Stromal cell of bone marrow (primary cell): ENCODE results near the gene DBNL.
A peak's percentile ranks its signal among the peaks of the same experiment; 100 is the strongest.

Experiments
- DNase-seq: peaks from one replicate; pipeline ENCODE4 v3.0.0-alpha.2; 2012; ENCODE audit warnings: low read depth

DBNL gene

DNA sequence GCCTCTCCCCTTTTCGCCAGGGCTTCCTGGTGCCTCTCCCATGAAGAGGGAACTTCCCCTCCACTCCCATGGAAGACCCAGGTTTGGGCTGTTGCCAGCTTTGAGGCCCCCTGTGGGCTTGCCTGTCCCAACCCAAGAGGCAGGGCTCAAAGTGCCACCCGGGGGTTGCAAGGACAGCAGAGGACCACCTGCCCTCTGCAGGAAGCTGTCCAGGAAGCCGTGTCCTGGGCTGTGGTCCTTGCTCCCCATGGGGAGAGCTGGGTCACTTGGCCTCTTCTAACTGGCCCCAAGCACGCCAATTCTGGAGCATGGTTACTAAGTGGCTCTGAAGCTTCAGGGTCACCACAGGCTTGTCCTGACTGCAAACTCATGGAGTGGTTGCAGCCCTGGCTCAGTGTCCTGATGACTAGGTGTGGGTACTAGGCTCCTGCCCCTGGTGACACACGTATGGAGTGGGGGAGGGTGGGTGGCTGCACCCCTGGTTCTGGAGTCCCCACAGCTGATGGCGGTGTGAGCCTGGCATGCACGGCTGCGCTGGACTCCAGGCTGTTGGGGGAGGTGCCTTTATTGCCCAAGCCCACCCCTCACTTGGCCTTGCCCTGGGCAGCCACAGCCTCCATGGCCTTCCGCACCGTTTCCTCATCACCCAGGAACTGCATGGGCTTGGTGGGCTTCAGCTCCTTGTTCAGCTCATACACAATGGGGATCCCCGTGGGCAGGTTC is 17.8 kb downstream of the DBNL start:
- DNase-seq = no peak

GRCh38 chr7:44062903-44063295 is 18.4 kb downstream of the DBNL start:
- no peak for DNase-seq

GRCh38 chr7:44063547-44063893 is 19.0 kb downstream of the DBNL start:
- no peak for DNase-seq

DNA sequence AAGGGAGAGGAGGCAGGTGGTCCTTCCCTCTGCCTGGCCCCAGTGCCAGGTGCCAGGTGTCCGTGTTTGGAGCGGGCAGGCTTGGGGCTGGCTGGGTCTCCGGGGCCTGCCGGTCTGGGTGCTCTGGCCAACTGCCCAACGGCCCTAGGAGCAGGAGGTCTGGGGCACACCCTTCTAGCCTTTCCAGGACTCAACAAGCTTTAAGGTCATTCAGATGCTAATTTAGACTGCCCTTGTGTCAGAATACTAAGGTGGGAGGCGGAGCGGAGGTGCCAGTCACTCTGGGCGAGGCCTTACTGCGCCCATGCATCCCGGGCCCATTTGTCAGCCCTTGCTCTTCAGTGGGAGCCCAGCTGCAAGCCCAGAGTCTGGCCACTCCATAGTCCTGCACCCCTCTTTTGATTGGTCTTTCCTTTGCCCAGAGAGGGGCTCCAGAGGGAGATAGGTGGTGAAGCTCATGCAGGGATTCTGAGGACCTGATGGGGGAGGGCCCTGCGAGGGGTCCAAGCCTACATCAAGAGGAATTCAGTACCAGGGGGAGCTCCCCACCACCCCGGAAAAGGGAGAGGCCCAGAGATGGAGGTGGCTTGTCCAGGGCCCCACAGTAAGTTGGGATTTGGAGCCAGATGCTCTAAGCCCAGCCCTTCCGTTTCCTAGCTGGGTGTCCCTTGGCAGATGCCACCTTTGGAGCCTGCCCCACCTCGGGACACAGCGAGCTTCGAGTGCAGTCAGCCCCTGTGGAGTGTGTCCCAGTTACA is 19.6 kb downstream of the DBNL start:
- DNase-seq = no peak

- DNase-seq = no peak
Observed at GRCh38 chr7:44064791-44065430, 20.4 kb downstream of the DBNL start.

GRCh38 chr7:44065431-44066110 is 21.1 kb downstream of the DBNL start, which contains the start of gene PGAM2:
Gene PGAM2, minus strand, starts transcription at chr7:44065567. Its CDS starts 38 bp downstream, at chr7:44065529.
- DNase-seq = no peak

DNA sequence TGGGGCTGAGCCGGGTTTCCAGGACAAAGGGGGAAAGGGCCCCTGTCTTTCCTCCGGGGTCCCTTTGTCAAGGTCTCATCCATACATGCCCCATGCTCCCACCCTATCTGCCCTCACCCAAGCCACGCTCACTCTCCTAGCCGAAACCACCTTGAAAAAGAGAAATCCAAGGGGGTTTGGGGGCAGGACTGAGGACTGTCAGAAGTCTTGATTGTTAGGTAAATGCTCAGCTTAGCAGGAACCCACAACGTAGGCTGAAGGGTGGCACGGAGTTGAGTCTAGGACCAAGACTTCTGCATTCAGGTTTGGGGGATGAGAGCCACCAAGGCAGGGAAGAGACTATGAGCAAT is 21.6 kb downstream of the DBNL start:
- DNase-seq = no peak

DNA sequence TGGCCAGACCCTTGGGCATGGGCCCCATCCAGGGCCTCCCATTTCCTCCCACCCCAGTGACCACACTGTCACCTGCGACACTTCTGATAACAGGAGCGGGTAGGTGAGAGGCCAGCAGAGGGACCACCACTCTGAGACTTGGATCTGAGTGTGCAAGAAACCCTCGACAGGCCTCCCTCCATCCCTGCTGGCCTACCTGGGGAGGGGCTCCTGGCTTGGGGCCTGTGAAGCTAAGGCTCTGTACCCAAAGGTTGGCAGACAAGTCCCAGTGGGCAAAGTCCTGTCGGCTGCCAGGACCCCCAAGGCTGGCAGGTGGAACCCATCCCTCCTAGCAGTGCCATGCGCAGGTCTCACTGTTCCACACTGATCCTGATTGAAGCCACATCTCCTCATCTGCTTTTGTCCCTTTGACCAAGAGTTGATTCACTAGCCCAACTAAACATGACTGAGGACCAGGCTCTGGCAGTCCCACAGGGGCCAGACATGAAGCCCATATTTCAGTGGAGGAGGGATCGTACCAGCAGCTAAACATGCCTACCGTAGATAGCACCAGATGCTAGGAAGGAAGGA is 22.1 kb downstream of the DBNL start:
- DNase-seq = no peak

DNA sequence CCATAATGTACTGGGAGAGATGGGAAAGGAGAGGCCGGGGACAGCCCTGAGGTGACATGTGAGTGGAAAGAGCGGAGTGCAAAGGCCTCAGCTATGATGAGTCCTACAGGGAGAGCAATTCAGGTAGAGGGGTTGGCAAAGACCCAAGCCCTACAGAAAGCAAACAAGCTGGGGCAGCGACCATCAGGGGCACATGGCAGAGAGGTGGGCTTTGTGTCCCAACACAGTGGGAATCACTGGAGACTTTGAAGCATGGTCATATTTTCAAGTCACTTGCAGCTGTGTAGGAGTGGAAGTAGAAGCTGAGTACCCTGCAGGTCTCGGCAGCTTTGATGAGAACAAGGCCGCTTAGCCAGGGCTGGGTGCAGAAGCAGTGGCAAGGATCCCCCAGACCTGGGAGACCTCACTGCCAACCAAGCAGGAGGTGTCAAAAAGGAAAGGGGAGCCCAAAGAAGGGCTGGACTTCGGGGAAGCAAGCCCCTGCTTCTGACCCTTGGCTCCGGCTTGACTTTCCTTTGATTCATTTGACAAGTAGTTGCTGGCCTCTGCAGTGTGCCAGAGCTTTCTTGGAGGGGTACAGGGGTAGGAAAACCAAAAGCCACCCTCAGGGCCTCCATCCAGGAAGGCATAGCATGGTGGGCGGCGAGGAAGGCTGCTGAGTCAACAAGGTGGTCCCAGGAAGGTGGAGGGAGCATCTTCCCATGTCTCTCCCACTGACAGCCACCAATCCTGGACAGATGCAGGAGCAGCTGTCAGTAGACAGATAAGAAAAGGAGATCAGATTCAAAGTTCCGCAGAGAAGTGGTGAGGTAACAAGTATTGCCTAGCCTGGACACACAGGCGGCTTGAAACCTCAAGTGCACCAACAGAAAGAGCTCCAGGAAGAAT is 22.8 kb downstream of the DBNL start:
- no peak for DNase-seq

DNA sequence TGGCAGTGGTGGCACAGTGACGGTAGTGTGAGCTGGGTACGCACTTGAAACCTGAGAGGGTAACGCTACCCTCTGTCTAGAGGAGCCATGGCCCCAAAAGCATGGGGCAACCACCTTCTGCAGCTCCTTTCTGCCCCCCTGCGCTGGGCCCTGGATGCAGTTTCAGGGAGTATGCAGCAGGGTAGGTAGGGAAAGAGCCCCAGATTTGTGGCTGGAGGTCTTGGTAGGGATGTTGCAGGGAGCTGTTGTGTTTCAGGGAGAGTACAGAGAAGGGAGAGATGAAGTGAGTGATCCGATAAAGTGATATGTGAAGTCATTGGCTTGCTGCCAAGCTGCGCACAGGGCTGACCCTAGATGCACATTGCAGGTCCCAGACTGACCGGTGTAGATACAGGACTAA is 23.6 kb downstream of the DBNL start:
- no peak for DNase-seq

- DNase-seq = no peak
Observed at GRCh38 chr7:44071726-44072363, 27.3 kb downstream of the DBNL start.

DNA sequence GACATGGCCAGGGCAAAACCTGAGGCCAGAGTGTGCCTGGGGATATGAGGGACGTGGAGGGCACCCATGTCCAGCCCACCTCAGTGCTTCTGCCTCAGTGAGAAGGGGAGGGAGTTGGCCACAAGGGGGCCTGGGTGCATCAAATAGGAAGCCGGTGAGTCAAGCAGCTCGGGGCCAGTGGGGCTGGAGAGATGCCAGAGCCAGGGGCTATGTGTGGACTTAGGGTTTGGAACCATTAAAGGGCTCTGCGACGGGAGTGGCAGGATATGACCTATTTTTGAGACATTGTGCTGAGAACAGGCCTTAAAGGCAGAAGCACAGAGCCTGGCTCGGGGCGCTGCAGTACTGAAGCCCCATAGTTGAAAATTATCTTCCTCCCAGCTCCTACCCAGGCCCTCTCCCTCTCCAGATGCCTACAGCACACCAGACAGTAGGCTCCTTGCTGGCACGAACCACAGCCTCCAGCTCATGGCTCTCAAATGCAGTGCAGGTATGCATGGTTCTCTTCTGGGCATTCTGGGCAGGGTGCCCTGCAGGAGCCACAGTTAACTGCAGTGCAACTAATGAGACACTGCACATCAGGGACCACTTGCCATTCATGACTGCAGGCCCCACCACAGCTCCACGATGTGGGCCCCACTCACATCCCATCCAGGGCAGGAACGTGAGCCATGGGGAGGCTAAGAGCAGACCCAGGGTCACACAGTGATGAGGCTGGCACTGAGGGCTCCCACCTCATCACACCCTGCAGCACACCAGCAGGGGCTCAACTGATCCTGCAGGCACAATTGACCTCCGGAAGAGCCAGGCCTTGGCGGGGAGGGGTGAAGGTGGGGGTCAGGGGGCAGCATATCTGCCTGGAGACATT is 28.1 kb downstream of the DBNL start:
- DNase-seq = peak; percentile 67

DNA sequence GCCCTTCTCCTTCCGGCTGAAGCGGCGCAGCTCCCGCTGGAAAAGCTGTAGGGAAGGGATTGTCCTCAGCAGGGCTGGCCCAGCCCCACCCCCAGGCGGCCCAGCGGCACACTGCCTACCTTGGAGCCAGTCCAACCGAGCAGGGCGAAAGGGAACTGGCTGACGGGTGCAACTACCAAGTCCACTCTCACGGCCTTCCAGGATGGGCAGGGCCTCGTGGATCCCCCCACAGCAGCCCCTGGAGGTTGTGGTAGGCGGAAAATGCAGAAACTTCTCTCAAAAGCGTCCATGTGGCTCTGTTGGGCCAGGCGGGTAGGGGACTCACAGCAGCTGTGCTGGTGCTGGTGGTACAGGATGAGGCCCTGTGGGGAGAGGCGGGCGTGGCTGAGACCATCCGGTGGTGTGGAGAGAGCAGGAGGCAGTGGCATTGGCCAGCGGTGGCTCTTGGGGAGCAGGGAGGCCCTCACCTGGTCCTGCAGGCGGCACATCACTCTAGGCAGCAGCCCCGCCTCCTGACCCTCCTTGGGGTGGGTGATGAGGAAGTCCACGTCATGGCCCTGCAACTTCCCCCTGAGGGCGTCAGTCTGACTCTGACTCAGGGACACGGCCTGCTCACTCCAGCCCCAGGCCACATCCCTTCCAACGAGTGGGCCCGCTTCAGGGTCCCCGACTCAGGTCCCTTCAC is 29.3 kb downstream of the DBNL start:
- DNase-seq = no peak

GRCh38 chr7:44074349-44074695 is 29.8 kb downstream of the DBNL start:
- DNase-seq = no peak

DNA sequence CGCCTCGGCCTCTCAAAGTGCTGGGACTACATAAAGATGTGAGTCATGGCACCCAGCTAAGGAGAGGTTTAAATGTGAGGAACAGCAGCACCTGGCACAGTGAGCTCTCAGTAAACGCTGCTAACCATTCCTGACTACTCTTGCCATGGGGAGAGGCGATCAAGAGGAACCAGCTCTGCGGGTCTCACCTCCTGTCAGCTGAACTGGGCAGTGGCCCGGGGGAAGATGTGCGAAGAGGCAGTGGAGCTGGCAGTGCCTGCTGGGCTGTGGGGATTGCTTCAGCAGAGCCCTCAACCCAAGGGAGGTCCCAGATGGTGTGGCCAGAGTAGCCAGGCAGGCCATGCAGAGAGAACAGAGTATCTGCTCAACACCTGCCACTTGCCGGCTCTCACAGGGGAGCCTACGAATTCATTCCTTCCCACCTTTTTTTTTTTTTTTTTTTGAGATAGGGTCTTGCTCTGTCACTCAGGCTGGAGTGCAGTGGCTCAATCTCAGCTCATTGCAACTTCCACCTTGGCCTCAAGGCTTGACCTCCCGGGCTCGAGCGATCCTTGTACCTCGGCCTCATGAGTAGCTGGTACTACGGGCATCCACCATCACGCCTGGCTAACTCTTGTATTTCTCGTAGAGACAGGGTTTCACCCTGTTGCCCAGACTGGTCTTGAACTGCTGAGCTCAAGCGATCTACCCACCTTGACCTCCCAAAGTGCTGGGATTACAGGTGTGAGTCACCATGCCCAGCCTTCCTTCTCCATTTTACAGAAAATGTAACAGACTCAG is 31.0 kb downstream of the DBNL start:
- DNase-seq = no peak

GRCh38 chr7:44076101-44076895 is 31.8 kb downstream of the DBNL start:
- DNase-seq = no peak

GRCh38 chr7:44077061-44077460 is 32.6 kb downstream of the DBNL start:
- DNase-seq = no peak

- no peak for DNase-seq
Observed at GRCh38 chr7:44077681-44078091, 33.2 kb downstream of the DBNL start.
